CD4-positive, alpha-beta T cell treated with Interleukin-17A for 1 hour (primary cell): ENCODE measurements around the gene BCLAF3.

ENCODE experiments used
- DNase-seq: peaks from one replicate; pipeline ENCODE4 v3.0.0-alpha.2; 2020

BCLAF3 gene

GRCh38 chrX:19964017-19964710 lies 26.7 kb downstream of the BCLAF3 start:
- DNase-seq: no peak

- no peak for DNase-seq
Observed at GRCh38 chrX:19960913-19961312, 29.9 kb downstream of the BCLAF3 start.

- no peak for DNase-seq
Observed at GRCh38 chrX:19958552-19959486, 32.0 kb downstream of the BCLAF3 start.

GRCh38 chrX:19956923-19957322 lies 33.9 kb downstream of the BCLAF3 start:
- no peak for DNase-seq

- no peak for DNase-seq
Observed at GRCh38 chrX:19956306-19956705, 34.6 kb downstream of the BCLAF3 start.

GRCh38 chrX:19955306-19955705 lies 35.6 kb downstream of the BCLAF3 start:
- DNase-seq: no peak

- no peak for DNase-seq
Observed at GRCh38 chrX:19954335-19955096, 36.3 kb downstream of the BCLAF3 start.

GRCh38 chrX:19953145-19953544 lies 37.7 kb downstream of the BCLAF3 start:
- no peak for DNase-seq

GRCh38 chrX:19949340-19949739 lies 41.5 kb downstream of the BCLAF3 start:
- DNase-seq: no peak

GRCh38 chrX:19947612-19948011 lies 43.2 kb downstream of the BCLAF3 start:
- no peak for DNase-seq
